GM03348 (cell line): ENCODE data around the gene TMEM263.

Experiments
- DNase-seq: peaks from one replicate; pipeline ENCODE4 v3.0.0; 2012; ENCODE audit warnings: low spot score

TMEM263 gene

DNA sequence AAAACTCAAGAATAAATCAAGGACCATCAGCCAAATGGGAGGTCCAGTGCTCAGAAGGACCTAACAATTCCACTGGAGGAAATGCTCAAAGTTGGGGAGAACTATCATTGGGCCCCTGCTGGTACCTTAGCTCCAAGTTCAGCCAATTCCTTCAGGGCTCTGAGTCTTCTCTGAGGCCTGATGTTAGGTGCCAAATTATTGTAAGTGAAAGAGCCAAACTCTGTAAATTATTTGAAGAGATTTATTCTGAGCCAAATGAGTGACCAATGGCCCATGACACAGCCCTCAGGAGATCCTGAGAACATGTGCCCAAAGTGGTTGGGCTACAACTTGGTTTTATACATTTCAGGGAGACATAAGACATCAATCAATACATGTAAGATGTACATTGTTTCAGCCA, 8.2 kb upstream of the TMEM263 start:
- no peak for DNase-seq

DNA sequence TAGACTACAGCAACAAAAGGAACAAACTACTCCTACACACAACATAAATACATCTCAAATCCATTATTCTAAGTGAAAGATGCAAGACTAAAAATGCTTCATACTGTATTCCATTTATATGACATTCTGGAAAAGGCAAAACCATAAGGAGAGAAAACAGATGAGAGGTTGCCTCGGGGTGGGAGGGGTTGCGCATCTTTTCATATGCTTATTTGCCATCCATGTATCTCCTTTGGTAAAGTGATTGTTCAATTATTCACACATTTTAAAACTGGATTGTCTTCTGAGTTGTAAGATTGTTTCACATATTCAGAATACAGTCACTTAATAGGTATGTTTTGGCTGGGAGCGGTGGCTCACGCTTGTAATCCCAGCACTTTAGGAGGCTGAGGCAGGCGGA, 5.1 kb upstream of the TMEM263 start:
- no peak for DNase-seq

DNA sequence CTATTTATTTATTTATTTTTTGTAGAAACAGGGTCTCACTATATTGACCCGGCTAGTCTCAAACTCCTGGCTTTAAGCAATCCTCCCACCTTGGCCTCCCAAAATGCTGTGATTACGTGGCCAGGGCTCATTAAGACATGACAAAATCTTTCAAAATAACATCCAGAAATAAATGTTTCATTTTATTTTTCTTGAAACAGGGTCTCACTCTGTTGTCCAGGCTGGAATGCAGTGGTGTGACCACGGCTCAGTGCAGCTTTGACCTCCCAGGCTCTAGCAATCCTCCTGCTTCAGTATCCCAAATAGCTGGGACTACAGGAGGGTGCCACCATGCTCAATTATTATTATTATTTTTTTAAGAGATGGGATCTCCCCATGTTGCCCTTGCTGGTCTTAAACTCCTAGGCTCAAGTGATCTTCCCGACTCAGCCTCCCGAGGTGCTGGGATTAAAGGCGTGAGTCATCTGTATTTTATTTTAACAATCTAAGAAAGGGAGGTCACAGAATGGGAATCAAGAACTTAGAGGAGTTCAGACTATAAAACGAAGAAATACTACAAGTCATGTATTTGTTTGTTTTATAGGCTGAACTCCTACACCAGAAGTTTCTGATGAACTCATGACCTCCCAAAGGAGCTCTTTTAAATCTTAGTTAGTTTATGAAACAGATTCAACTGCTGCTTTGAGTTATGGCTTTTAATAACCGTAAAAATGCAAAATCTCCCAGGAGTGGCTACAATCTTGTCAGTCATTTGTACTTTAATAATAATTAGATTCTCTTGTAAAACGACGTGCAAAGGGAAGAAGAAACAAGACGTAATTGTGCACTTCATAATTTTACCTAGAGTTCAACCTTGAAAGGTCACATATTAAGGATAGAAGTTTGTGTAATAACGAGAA, 2.1 kb upstream of the TMEM263 start:
- DNase-seq = no peak

DNA sequence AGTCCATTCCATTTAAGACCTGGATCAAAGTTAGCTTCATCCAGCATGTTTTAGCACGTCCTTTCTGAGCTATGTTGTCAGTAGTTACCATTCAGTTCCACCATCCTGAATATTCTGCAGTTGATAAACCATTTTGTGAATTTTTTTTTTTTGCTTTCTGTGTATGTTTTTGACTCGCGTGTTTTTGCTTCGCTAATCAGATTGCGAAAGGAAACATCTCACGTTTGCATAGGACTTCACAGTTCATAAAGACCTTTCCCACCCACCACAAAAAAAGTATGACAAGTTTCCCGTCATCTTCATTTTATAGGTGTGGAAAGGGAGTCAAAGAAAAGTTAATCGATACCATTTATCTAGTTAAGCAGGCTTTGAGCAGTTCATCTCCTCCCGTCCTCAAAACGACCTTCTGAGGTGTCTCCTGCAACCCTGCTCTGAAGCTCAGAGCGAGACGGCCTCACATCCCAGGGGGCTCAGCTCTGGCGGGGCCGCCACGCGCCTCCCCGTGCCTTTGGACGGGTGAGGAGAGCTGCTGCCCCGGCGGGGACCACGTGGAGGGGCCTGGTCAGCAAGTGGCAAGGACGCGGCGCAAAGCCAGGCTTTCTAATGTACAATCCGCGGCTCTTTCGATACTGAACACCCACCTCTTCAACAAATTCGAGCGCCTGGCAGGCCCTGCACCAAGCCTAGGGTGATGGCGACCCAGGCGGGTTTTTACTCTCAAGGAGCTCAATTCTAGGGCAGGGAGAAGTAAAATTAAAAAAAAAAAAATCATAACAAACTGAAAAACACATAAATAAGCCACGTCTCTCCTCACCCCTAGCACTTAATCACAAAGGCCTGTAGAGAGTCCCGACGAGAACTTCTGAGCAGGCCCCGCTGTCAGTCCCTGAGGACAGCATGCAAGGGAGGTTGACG, 988 bp upstream of the TMEM263 start:
- DNase-seq = peak; percentile 50

DNA sequence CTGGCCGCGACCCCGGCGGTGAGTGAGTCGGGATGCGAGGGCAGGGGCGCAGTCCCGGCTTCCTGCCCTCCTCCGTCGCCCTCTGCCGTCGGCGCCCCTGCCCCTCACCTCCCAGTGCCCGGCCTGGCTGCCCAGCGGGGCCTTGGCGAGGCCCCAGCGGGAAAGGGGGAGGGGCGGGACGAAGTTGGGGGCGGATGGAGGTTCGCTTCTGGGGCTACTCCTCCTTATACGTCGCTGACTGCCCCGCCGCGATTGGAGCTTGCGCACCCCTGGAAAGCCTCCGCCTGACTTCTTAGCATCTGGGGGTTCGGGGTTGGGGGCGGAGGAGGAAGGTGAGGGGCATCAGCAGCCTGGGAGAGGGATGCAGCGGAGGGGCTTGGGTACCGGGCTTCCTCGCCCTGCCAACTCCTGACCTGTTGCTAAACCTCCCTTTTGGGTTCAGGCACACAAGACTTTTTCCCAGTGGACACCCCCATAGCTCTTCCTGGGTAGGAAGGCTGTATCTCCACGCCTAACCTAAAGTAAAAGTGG, 406 bp downstream of the TMEM263 start:
- peak; percentile 83 for DNase-seq

DNA sequence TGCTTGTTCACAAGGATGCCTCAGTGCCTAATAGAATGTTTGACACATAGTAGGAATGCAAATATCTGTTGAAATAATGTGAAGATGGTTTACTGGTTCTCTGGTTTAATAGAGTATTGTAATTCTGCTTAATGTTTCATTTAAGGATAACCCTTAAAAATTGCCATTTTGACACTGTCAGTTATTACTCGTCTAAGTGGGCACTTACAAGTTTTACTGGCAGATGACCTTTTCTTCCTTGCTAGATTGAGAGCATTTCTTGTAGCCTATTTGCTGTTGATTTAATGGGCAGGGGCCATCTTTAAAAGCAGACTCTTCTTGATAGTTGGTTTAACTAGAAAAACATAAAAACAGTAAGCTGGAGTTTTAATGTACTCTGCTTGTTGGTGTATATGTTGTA, 1.9 kb downstream of the TMEM263 start:
- no peak for DNase-seq

- DNase-seq = no peak
Observed at GRCh38 chr12:106960443-106960842, 4.7 kb downstream of the TMEM263 start.

GRCh38 chr12:106962286-106962685, 6.6 kb downstream of the TMEM263 start:
- DNase-seq = no peak

GRCh38 chr12:106964526-106964925, 8.8 kb downstream of the TMEM263 start:
- no peak for DNase-seq

GRCh38 chr12:106971065-106971464, 15.4 kb downstream of the TMEM263 start:
- DNase-seq = no peak

- DNase-seq = no peak
Observed at GRCh38 chr12:106973545-106973944, 17.8 kb downstream of the TMEM263 start.

DNA sequence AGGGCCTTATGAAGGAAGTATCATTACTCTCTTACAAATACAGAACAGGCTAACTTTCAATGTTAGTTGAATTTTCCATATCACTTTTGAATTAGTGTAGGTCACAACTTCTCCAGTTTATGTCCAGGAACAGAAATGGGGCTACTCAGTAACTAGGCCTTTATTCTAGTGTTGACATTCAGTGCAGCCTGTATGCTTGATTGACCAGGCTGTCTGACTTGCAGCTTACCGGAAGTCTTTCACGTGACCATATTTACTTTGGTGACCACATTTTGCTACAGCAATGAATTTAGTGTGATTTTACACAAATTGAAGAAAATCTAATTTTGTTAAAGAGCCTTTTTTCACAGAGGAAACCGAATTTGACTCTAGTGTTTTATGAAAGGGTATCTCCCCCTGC, 18.8 kb downstream of the TMEM263 start:
- DNase-seq = no peak

GRCh38 chr12:106975098-106975497, 19.4 kb downstream of the TMEM263 start:
- no peak for DNase-seq

- DNase-seq = peak; percentile 19
Observed at GRCh38 chr12:106975993-106976658, 20.4 kb downstream of the TMEM263 start.

DNA sequence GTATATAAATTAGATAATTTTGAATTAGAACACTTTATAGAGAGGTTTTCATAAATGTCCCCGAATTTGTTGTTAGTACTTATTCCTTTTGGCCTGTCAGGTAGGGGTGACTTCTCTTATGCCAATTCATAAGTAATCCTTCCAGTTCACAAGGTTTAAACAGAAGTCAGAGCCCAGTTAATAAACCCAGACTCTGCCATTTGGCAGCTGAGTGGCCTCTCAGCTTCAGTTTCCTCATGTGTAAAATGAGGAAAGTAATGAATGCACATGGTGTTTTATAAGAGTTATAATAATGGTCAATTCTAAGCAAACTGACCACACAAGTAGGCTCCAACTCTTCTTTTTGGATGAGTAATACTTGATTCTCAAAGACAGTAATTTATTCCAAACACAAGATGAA, 21.0 kb downstream of the TMEM263 start:
- no peak for DNase-seq

DNA sequence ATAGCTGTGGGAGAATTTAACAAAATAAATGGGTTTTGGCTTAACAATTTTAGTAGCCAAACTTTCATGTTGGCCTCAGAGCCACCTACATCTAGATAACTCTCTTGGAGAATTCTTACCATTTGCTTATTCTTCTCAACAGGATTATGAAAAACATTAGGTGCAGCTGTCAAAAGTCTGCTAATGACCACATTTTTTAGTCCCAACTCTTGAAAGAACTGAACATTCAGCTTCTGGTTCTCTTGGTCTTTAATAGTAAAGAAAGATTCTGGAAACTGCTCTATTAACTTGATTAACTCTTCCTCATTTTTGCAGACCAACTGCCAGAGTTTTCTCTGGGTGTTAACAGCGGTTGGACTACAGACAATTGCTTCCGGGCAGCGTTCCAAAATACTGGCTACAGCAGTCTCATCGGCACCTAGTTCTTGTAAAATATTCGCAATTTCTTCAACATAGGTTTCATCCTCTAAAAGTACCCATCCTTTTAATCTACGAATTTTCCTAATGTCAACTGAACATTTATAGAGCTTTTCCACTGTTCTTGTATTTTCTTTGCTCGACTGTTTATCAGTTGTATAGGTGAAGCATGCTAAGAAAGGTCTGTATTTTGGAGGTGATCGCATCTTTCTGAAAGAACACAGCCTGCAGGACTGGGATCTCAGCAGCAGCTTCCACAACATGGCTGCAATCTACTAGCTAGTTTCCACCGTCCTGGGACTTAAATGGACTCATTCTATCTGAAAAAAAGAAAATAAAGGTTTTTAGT, 22.5 kb downstream of the TMEM263 start:
- DNase-seq = no peak

- DNase-seq = no peak
Observed at GRCh38 chr12:106980944-106981343, 25.2 kb downstream of the TMEM263 start.

DNA sequence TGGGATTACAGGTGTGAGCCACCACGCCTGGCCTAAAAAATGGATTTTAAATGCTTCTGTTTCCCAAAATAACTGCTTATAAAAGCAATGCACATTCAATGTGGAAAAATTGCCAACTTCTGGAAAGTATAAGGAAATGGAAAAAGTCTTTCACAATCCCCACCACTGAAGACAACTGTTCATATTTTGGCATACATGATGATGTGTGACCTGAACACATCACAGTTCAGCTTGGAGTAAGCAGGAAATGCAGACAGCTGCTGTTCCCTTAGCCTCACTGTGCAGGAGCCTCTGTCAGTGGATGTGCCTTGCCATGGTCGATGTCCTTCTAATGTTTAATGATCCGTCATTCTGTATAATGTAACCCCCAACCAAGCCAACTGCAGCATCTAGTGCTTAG, 26.1 kb downstream of the TMEM263 start:
- DNase-seq = no peak

DNA sequence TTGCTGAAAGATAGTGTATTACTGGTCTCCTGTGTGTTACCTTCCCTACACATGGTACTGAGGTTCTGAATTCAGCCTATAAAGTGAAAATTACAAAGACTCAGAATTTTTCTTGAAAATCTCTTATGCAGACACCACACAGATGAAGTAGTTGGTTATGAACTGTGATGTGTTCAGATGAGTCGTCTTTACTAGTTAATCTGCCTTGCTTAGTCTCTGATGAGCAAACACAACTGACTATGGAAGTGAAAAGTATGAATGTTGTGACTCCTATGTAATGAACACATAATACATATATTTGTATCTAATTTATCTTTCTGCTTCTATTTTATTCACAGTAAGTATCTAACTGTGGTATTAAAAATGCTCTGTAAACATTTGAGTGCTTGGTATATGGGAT, 26.5 kb downstream of the TMEM263 start:
- DNase-seq = no peak

DNA sequence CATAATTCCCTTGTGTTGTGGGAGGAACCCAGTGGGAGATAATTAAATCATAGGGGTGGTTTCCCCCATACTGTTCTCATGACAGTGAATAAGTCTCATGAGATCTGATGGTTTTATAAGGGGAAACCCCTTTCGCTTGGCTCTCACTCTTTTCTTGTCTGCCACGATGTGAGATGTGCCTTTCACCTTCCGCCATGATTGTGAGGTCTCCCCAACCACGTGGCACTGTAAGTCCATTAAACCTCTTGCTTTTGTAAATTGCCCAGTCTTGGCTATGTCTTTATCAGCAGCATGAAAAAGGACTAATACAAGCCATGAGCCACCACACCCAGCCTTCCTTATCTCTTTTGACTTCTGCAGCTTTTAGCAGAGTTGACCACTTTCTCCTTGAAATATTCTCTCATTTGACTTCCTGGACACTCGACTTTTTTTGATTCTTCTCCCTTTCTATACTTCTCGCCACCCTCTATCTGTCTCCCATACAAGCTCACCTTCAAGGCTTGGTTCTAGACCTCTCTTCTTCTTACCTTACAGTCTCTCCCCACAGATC, 29.0 kb downstream of the TMEM263 start:
- no peak for DNase-seq

- no peak for DNase-seq
Observed at GRCh38 chr12:106985479-106985878, 29.8 kb downstream of the TMEM263 start.
